Astrocyte (in vitro differentiated cells and primary cell): Measurements from ENCODE around the gene NCAM1.

Experiments
- EZH2 ChIP-seq: IDR thresholded peaks from 2 replicates; pipeline ENCODE4 v1.6.1; 2012; ENCODE audit warnings: mild to moderate bottlenecking, low read length, inconsistent platforms; ENCODE audit not compliant: insufficient read depth
- TF ChIP-seq, protein P1 (sequence below): IDR thresholded peaks from 2 replicates; pipeline ENCODE4 v1.5.1; 2011; ENCODE audit warnings: low read depth, mild to moderate bottlenecking, inconsistent platforms, low read length, moderate library complexity; ENCODE audit not compliant: insufficient read depth

DNA sequence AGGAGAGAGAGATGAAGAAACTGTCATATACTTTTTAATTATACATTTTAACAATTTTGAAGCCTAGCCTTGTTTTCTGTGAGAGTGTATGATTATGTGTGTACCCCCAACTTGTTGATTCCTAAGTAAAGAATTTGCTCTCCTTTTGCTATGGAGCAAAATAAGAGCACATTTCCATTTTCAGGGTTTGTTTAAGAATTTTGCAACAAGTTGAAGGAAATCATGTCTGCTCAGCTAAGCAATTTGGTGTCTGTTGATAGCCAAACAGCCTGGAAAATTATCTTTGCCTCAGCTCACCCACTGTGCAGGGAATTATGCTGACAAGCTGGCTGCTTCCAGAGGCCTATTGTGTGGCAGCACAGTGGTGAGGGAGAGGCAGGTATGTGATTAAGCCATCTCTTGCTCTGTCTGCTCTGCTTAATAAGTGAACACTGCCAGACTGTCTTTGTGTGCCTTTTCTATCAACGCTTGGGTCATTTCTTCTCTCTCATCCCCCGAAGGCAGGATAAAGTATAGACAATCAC lies 218.0 kb downstream of the NCAM1 start:
- TF ChIP-seq, protein P1, sequence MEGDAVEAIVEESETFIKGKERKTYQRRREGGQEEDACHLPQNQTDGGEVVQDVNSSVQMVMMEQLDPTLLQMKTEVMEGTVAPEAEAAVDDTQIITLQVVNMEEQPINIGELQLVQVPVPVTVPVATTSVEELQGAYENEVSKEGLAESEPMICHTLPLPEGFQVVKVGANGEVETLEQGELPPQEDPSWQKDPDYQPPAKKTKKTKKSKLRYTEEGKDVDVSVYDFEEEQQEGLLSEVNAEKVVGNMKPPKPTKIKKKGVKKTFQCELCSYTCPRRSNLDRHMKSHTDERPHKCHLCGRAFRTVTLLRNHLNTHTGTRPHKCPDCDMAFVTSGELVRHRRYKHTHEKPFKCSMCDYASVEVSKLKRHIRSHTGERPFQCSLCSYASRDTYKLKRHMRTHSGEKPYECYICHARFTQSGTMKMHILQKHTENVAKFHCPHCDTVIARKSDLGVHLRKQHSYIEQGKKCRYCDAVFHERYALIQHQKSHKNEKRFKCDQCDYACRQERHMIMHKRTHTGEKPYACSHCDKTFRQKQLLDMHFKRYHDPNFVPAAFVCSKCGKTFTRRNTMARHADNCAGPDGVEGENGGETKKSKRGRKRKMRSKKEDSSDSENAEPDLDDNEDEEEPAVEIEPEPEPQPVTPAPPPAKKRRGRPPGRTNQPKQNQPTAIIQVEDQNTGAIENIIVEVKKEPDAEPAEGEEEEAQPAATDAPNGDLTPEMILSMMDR: no peak
- no peak for TF ChIP-seq EZH2
